ENCODE measurements around the gene TMX4. TPM values are rescaled to one million over a fixed set of nuclear protein-coding genes. Genes with fewer than 3 reads are reported as not detected.

TMX4 gene
- total RNA-seq, 1 donor from 2014 or later: 33.1 TPM

GRCh38 chr20:8049310-8049709 is 29.7 kb upstream of the TMX4 start:
- H3K9me3 Mint-ChIP-seq (ENCODE audit: unreplicated experiment): peaks cover 3% of the 10 kb centered on the region
- H3K27ac Mint-ChIP-seq (ENCODE audit: unreplicated experiment): no peak overlapping the region
- no peaks in the 10 kb centered on the region for H3K36me3 Mint-ChIP-seq (ENCODE audit: unreplicated experiment)
- no peak overlapping the region for H3K4me3 Mint-ChIP-seq (ENCODE audit: unreplicated experiment)
- no peak for TF ChIP-seq CTCF (IDR thresholded peaks at IDR 0.05; ENCODE audit: partially characterized antibody, unreplicated experiment)
- H3K4me1 Mint-ChIP-seq (ENCODE audit: low read depth, unreplicated experiment): no peaks in the 10 kb centered on the region
- peaks cover 2% of the 10 kb centered on the region for H3K27me3 Mint-ChIP-seq (ENCODE audit: unreplicated experiment)
- DNase-seq: no peak

- peaks cover 2% of the 10 kb centered on the region for H3K9me3 Mint-ChIP-seq (ENCODE audit: unreplicated experiment)
- H3K36me3 Mint-ChIP-seq (ENCODE audit: unreplicated experiment): no peaks in the 10 kb centered on the region
- no peak for TF ChIP-seq CTCF (IDR thresholded peaks at IDR 0.05; ENCODE audit: partially characterized antibody, unreplicated experiment)
- no peak overlapping the region for H3K27ac Mint-ChIP-seq (ENCODE audit: unreplicated experiment)
- no peak overlapping the region for H3K4me3 Mint-ChIP-seq (ENCODE audit: unreplicated experiment)
- no peaks in the 10 kb centered on the region for H3K27me3 Mint-ChIP-seq (ENCODE audit: unreplicated experiment)
- no peak for DNase-seq
- H3K4me1 Mint-ChIP-seq (ENCODE audit: low read depth, unreplicated experiment): no peaks in the 10 kb centered on the region
Measured at GRCh38 chr20:8045946-8046345, 26.4 kb upstream of the TMX4 start.

GRCh38 chr20:8043687-8044282 is 24.2 kb upstream of the TMX4 start:
- no peaks in the 10 kb centered on the region for H3K36me3 Mint-ChIP-seq (ENCODE audit: unreplicated experiment)
- no peaks in the 10 kb centered on the region for H3K9me3 Mint-ChIP-seq (ENCODE audit: unreplicated experiment)
- no peak for DNase-seq
- TF ChIP-seq CTCF (IDR thresholded peaks at IDR 0.05; ENCODE audit: partially characterized antibody, unreplicated experiment): peak; percentile 80
- no peak overlapping the region for H3K4me3 Mint-ChIP-seq (ENCODE audit: unreplicated experiment)
- H3K4me1 Mint-ChIP-seq (ENCODE audit: low read depth, unreplicated experiment): no peaks in the 10 kb centered on the region
- H3K27ac Mint-ChIP-seq (ENCODE audit: unreplicated experiment): no peak overlapping the region
- H3K27me3 Mint-ChIP-seq (ENCODE audit: unreplicated experiment): no peaks in the 10 kb centered on the region

- H3K4me1 Mint-ChIP-seq (ENCODE audit: low read depth, unreplicated experiment): peaks cover 7% of the 10 kb centered on the region
Measured at GRCh38 chr20:8039042-8039441, 19.5 kb upstream of the TMX4 start.

More at GRCh38 chr20:8039042-8039441, 19.5 kb upstream of the TMX4 start:
- no peaks in the 10 kb centered on the region for H3K27me3 Mint-ChIP-seq (ENCODE audit: unreplicated experiment)
- no peak overlapping the region for H3K4me3 Mint-ChIP-seq (ENCODE audit: unreplicated experiment)
- no peak for DNase-seq
- no peaks in the 10 kb centered on the region for H3K36me3 Mint-ChIP-seq (ENCODE audit: unreplicated experiment)
- no peak overlapping the region for H3K27ac Mint-ChIP-seq (ENCODE audit: unreplicated experiment)
- peaks cover 3% of the 10 kb centered on the region for H3K9me3 Mint-ChIP-seq (ENCODE audit: unreplicated experiment)
- TF ChIP-seq CTCF (IDR thresholded peaks at IDR 0.05; ENCODE audit: partially characterized antibody, unreplicated experiment): no peak
